ENCODE measurements around the gene SPATA31C1.

Gene SPATA31C1

DNA sequence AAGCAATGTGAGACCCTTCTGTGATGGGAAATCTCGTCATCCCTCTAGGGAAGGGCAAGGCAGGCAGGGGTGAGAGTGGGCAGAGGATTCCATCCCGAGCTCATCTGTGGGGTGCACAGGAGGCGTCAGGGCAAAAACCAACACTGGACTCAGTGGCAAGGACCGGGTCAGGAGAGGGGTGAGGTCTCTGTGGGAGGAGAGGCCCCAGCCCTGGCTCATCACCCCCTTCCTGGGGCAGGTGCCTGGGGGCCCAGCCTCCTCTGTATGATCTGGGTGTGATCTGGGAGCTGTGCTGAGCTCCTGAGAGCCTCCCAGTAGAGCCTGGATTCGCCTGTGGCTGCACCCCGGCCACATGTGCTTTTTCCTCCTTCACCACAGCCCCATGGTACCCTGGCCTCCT lies 34.5 kb upstream of the SPATA31C1 start:
- H3K27me3 Mint-ChIP-seq = peaks cover 21% of the 10 kb centered on the region
- H3K27ac Mint-ChIP-seq = no peak overlapping the region
- H3K4me3 Mint-ChIP-seq = no peak overlapping the region
- no peak for DNase-seq
- H3K36me3 Mint-ChIP-seq (ENCODE audit: low read depth) = no peaks in the 10 kb centered on the region
- H3K9me3 Mint-ChIP-seq = no peaks in the 10 kb centered on the region
- H3K4me1 Mint-ChIP-seq (ENCODE audit: low read depth) = peaks cover 10% of the 10 kb centered on the region

DNA sequence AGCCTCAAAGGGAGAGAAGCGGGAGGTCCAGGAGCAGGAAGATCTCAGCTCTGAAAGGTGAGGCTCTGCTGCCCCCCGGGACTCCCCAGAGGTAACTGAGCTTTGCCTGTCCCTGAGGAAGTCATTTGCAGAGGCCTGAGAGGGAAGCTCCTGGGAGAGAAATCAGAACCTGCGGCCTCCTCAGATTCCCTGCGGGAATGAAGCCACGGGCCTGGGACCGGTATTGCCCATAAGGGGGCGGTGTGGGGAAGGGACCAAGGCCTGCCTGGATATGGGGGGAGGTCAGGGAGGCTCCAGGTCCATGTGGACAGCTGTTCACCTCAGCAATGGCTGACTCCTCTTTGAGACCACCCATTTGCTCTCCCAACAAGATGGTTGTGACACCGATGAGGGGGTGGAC lies 33.8 kb upstream of the SPATA31C1 start:
- Mint-ChIP-seq H3K4me3 (no peak overlapping the region), H3K27ac (no peak overlapping the region), H3K9me3 (no peaks in the 10 kb centered on the region), H3K4me1 (ENCODE audit: low read depth) (peaks cover 4% of the 10 kb centered on the region), H3K27me3 (peaks cover 21% of the 10 kb centered on the region), H3K36me3 (ENCODE audit: low read depth) (no peaks in the 10 kb centered on the region)
- peak; percentile 18 for DNase-seq

DNA sequence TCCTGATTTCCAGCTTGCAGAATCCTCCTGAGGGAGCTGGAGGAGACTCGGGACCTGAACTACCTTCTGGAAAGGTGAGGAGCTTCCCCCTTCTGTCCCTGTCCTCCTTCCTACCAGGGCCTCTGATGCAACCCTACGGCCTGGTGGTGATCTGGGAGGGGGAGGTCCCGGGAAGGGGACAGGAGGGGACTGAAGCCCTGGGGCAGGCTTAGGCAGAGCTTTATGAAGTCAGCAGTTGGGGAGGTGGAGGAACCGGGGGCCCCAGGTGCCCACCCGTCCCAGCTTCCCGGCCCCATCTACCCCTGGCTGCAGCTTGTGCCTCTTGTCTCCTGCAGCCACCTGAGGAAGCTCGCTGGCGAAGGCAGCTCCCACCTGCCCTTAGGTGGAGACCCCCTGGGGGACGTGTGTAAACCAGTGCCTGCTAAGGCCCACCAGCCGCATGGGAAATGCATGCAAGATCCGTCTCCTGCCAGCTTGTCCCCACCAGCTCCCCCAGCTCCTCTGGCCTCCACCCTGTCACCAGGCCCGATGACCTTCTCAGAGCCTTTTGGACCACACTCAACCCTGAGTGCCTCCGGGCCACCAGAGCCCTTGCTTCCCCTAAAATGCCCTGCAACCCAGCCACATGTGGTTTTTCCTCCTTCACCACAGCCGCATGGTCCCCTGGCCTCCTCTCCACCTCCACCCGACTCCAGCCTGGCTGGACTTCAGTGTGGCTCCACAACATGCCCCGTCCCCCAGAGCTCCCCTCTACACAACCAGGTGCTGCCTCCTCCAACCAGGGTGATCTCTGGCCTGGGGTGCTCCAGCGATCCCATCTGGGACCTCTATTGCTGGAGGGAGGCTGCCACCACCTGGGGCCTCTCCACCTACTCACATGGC lies 32.9 kb upstream of the SPATA31C1 start:
- no peak overlapping the region for H3K27ac Mint-ChIP-seq
- H3K4me1 Mint-ChIP-seq (ENCODE audit: low read depth) = peaks cover 2% of the 10 kb centered on the region
- peaks cover 20% of the 10 kb centered on the region for H3K27me3 Mint-ChIP-seq
- no peaks in the 10 kb centered on the region for H3K36me3 Mint-ChIP-seq (ENCODE audit: low read depth)
- H3K4me3 Mint-ChIP-seq = no peak overlapping the region
- no peak for DNase-seq
- H3K9me3 Mint-ChIP-seq = no peaks in the 10 kb centered on the region

DNA sequence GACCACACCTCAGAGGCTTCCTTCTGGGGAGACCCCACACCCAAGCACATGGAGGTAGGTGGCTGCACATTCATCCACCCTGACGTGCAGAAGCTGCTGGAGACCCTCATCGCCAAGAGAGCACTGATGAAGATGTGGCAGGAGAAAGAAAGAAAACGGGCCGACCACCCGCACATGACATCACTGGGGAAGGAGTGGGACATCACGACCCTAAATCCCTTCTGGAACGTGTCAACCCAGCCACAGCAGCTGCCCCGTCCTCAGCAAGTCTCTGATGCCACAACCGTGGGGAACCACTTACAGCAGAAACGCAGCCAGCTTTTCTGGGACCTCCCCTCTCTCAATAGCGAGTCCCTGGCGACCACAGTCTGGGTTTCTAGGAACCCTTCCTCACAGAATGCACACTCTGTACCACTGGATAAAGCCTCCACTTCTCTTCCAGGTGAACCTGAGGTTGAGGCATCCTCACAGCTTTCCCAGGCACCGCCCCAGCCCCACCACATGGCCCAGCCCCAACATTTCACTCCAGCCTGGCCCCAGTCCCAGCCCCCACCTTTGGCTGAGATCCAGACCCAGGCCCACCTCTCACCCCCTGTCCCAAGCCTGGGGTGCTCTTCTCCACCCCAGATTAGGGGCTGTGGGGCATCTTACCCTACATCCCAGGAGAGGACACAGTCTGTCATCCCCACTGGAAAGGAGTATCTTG lies 32.1 kb upstream of the SPATA31C1 start:
- Mint-ChIP-seq H3K9me3 (no peaks in the 10 kb centered on the region), H3K4me1 (ENCODE audit: low read depth) (no peaks in the 10 kb centered on the region), H3K27me3 (peaks cover 13% of the 10 kb centered on the region), H3K27ac (no peak overlapping the region), H3K4me3 (no peak overlapping the region), H3K36me3 (ENCODE audit: low read depth) (no peaks in the 10 kb centered on the region)
- DNase-seq = peak; percentile 20

DNA sequence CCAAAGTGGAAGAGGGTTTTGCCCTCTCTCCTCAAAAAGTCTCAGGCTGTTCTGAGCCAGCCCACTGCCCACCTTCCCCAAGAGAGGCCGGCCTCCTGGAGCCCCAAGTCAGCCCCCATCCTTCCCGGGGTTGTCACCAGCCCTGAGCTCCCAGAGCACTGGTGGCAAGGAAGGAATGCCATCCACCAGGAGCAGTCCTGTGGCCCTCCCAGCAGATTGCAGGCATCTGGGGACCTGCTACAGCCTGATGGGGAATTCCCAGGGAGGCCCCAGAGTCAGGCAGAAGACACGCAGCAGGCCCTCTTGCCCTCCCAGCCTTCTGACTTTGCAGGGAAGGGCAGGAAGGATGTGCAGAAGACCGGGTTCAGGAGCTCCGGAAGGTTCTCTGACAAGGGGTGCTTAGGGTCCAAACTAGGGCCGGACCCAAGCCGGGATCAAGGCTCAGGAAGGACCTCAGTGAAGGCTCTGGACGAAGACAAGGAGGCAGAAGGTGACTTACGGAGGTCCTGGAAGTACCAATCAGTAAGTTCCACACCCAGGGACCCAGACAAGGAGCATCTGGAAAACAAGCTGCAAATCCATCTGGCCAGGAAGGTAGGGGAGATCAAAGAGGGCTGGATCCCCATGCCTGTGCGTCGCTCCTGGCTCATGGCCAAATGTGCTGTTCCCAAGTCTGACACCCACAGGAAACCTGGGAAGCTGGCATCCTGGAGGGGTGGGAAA lies 31.4 kb upstream of the SPATA31C1 start:
- H3K27ac Mint-ChIP-seq = no peak overlapping the region
- H3K36me3 Mint-ChIP-seq (ENCODE audit: low read depth) = no peaks in the 10 kb centered on the region
- H3K27me3 Mint-ChIP-seq = peaks cover 13% of the 10 kb centered on the region
- H3K4me1 Mint-ChIP-seq (ENCODE audit: low read depth) = no peaks in the 10 kb centered on the region
- H3K4me3 Mint-ChIP-seq = no peak overlapping the region
- DNase-seq = no peak
- no peaks in the 10 kb centered on the region for H3K9me3 Mint-ChIP-seq

DNA sequence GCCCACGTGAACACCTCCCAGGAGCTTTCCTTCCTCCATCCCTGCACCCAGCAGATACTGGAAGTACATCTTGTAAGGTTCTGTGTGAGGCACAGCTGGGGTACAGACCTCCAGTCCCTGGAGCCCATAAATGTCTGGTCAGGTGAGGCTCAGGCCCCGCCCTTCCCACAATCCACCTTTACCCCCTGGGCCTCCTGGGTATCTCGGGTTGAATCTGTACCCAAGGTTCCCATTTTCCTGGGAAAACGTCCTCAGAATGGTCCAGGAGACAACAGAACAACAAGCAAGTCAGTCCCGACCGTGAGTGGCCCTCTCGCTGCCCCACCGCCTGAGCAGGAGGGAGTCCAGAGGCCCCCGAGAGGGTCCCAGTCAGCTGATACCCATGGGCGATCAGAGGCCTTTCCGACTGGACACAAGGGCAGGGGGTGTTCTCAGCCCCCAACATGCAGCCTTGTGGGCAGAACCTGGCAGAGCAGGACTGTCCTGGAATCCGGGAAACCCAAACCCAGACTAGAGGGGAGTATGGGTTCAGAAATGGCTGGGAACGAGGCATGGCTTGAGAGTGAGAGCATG lies 30.7 kb upstream of the SPATA31C1 start:
- no peak for DNase-seq
- Mint-ChIP-seq H3K36me3 (ENCODE audit: low read depth) (no peaks in the 10 kb centered on the region), H3K27ac (no peak overlapping the region), H3K27me3 (peaks cover 13% of the 10 kb centered on the region), H3K4me1 (ENCODE audit: low read depth) (no peaks in the 10 kb centered on the region), H3K9me3 (no peaks in the 10 kb centered on the region), H3K4me3 (no peak overlapping the region)

DNA sequence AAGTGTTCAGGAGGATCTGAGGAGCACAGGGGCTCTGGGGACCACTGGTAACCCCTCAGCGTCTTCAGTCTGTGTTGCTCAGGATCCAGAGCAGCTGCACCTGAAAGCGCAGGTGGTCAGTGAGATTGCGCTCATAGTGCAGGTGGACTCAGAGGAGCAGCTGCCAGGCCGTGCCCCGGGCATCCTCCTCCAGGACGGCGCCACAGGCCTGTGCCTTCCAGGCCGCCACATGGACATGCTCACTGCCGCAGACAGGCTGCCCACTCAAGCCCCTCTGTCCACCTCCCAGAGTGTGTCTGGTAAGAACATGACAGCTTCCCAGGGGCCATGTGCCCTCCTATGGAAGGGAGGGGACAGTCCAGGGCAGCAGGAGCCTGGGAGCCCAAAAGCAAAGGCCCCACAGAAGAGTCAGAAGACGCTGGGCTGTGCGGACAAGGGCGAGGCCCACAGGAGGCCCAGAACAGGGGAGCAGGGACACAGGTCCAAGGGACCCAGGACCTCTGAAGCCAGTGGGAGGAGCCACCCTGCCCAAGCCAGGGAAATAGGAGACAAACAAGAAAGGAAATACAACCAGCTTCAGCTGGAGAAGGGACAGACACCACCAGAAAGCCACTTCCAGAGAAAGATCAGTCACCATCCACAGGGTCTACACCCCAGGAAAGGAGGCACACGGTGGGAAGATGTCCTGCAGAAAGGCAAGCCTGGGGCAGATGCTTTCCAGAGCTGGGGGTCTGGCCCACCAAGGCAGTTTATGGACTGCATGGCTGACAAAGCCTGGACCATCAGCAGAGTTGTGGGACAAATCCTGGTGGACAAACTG lies 29.9 kb upstream of the SPATA31C1 start:
- H3K27me3 Mint-ChIP-seq = peaks cover 13% of the 10 kb centered on the region
- no peaks in the 10 kb centered on the region for H3K4me1 Mint-ChIP-seq (ENCODE audit: low read depth)
- peak; percentile 17 for DNase-seq
- no peaks in the 10 kb centered on the region for H3K36me3 Mint-ChIP-seq (ENCODE audit: low read depth)
- no peak overlapping the region for H3K27ac Mint-ChIP-seq
- no peaks in the 10 kb centered on the region for H3K9me3 Mint-ChIP-seq
- no peak overlapping the region for H3K4me3 Mint-ChIP-seq

DNA sequence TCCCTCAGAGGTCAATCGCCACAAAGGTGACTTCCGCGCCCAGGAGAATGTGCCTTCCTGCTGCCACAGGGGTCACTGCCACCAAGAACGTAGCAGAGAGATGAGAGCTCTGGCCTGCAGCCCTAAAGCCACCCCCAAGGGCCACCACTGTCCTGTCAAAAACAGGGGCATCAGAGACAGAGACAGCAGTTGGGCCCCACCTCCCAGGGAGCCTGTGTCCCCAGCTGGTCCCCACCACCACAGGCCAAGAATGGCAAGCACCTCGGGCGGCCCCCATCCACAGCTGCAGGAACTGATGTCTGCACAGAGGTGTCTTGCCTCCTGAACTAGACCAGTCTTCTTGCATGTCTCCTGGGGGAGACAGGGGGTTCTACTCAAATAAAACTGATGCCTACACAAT lies 29.3 kb upstream of the SPATA31C1 start:
- H3K27ac Mint-ChIP-seq = no peak overlapping the region

DNA sequence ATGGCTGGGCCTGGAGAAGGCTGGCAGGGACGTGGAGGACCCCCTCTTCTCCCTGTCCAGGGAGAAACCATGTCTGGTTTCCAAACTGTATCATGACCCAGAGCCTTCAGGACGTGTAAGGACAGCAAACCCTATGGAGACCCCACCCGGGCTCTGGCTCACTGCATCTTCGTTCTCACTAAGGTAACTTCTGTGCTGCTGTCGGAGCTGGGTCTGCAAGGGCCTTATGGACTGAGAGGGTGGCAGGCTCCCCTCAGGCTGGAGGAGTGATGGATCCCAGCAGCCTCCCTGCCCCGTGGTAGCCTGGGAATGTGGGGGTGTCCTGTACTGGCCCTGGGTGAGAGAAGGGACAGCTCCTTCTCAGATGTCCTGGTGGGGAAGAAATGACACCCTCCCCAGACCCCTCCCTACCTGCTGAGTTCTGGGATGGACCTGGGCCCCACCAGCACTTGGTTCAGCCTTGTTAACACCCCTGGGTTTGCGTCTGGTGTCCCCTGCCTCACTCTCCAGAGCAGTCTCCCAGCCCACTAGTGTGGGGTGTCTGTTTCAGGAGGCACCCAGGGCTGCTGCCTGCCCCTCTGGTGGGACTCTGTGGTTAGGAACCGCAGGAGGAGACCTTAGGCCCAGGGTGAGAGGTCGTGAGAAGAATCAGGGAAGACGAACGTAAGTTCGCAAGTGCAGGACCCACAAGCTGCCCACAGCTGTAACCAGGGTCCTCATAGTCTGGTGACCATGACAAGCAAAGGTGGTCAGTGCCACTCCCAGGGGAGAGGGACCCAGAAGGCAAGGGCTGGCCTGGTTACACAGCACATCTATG lies 28.5 kb upstream of the SPATA31C1 start:
- no peak overlapping the region for H3K27ac Mint-ChIP-seq
- no peak overlapping the region for H3K4me3 Mint-ChIP-seq
- no peaks in the 10 kb centered on the region for H3K4me1 Mint-ChIP-seq (ENCODE audit: low read depth)
- DNase-seq = no peak
- H3K27me3 Mint-ChIP-seq = peaks cover 17% of the 10 kb centered on the region
- H3K36me3 Mint-ChIP-seq (ENCODE audit: low read depth) = no peaks in the 10 kb centered on the region
- peaks cover 4% of the 10 kb centered on the region for H3K9me3 Mint-ChIP-seq

More for the DNA sequence above, 29.3 kb upstream of the SPATA31C1 start:
- Mint-ChIP-seq H3K4me1 (ENCODE audit: low read depth) (no peaks in the 10 kb centered on the region), H3K27me3 (peaks cover 13% of the 10 kb centered on the region), H3K4me3 (no peak overlapping the region), H3K36me3 (ENCODE audit: low read depth) (no peaks in the 10 kb centered on the region), H3K9me3 (no peaks in the 10 kb centered on the region)
- DNase-seq = peak; percentile 20

DNA sequence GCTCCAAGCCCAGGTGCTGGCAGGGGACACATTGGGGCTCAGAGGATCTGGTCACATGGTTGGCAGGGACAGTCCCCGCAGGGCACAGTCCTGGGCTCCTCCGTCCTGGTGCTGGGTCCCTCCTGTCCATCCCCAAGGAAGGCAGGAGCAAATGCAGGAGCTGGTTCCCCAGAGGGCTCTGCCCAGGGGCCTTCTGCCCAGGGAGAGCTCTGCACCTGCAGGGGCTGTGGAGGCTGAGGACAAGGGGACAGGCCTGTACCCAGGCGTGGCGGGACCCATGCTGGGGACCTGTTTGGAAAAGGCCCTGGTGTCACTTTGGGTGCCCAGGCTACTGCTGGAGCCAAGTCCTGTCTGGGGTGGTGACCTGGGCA lies 27.9 kb upstream of the SPATA31C1 start:
- no peak for DNase-seq
- Mint-ChIP-seq H3K27ac (no peak overlapping the region), H3K4me1 (ENCODE audit: low read depth) (no peaks in the 10 kb centered on the region), H3K9me3 (peaks cover 4% of the 10 kb centered on the region), H3K4me3 (no peak overlapping the region), H3K27me3 (peaks cover 22% of the 10 kb centered on the region), H3K36me3 (ENCODE audit: low read depth) (no peaks in the 10 kb centered on the region)

DNA sequence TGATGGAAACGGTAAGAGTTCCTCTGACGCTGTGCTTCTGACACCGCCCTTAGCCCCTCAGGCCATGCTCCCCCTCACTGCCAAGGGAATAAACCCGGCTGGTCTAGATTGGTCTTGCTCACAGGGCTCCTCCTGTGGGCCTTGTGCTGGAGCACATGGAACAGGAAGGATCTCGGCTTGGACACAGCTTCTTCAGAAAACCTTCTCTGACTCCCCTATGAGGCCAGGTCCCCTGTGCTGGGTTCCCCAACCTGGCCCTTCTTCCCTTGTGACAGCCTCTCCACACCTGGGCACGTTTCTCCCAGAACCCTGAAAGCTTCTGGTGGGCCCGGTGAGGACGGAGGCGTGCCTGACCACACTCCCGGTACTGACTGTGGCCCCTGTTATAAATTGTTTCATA lies 26.9 kb upstream of the SPATA31C1 start:
- Mint-ChIP-seq H3K9me3 (peaks cover 4% of the 10 kb centered on the region), H3K27ac (no peak overlapping the region), H3K27me3 (peaks cover 22% of the 10 kb centered on the region), H3K4me1 (ENCODE audit: low read depth) (no peaks in the 10 kb centered on the region), H3K4me3 (no peak overlapping the region), H3K36me3 (ENCODE audit: low read depth) (no peaks in the 10 kb centered on the region)
- no peak for DNase-seq

DNA sequence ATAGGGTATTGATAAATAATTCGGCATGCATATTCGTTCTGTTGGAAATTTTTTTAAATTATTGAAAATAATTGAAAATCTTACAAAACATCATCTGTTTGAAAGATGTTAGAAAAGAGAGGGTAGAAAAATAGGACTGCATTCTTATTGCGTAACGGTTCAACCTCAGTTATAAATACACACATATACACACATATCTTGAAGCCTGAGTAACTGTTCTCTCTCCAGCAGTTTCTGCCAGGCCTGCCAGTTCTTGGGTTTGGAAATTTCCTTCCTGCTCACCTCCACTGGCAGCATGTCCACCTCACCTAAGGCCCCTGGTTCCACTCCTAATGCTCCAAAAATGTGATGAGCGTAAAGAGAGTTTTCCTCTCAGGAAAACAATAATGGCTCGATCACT lies 26.0 kb upstream of the SPATA31C1 start:
- Mint-ChIP-seq H3K4me1 (ENCODE audit: low read depth) (no peaks in the 10 kb centered on the region), H3K9me3 (peaks cover 4% of the 10 kb centered on the region), H3K4me3 (no peak overlapping the region), H3K36me3 (ENCODE audit: low read depth) (no peaks in the 10 kb centered on the region), H3K27ac (no peak overlapping the region), H3K27me3 (peaks cover 26% of the 10 kb centered on the region)
- DNase-seq = no peak

DNA sequence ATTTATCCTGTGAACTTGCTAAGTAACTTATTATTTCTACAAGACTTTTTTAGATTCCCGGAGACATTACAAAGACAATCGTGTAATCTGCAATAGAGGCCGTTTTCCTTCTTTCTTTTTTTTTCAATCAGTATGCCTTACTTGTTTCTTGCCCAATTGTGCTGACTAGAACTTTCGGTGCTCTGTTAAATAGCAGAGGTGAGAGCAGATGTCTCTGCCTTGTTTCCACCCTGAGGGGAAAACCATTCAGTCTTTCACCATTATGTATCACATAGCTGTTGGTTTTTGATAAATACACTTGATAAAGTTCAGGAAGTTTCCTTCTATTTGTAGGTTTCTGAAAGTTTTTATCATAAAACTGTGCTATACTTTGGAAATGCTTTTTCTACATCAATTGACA lies 24.8 kb upstream of the SPATA31C1 start:
- DNase-seq = no peak
- H3K27ac Mint-ChIP-seq = no peak overlapping the region
- no peaks in the 10 kb centered on the region for H3K36me3 Mint-ChIP-seq (ENCODE audit: low read depth)
- H3K4me3 Mint-ChIP-seq = no peak overlapping the region
- H3K4me1 Mint-ChIP-seq (ENCODE audit: low read depth) = no peaks in the 10 kb centered on the region
- peaks cover 4% of the 10 kb centered on the region for H3K9me3 Mint-ChIP-seq
- peaks cover 35% of the 10 kb centered on the region for H3K27me3 Mint-ChIP-seq
